Activated CD4-positive, alpha-beta T cell treated with anti-CD3 and anti-CD28 coated beads, Interleukin-2, amount 50 U/mL, for 24 hours (primary cell): ENCODE measurements around the gene FGF14.
"Not testable (repeated sequence)": the region's sequence is repeated elsewhere in the genome, so short reads cannot be mapped to it uniquely, and the experiment has no call there.

Source experiments
- DNase-seq, 2 donors: peaks; one replicate each; pipeline ENCODE4 v3.0.0-alpha.2; 2020; ENCODE audit warnings: low read depth in 1 of 2, low spot score in 1 of 2

The FGF14 gene

DNA sequence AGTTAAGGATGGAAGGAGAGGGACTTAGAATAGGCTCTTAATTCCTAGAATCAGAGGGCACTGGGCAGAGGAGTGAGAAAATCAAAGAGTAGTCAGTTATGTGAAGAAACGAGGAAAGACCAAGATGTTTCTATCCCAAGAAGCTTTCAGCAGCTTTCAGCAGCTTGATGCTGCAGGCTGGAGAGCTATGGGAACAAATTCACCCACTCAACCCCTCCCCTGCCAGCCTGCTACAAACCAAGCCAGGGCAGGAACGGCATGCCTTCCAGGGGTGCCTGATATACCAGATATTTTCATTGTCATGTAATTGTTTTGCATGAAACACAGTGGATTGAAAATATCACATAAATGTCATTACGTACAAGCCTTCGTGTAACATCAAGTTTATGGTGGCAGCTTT is 262.2 kb downstream of the FGF14 start:
- no peak for DNase-seq

DNA sequence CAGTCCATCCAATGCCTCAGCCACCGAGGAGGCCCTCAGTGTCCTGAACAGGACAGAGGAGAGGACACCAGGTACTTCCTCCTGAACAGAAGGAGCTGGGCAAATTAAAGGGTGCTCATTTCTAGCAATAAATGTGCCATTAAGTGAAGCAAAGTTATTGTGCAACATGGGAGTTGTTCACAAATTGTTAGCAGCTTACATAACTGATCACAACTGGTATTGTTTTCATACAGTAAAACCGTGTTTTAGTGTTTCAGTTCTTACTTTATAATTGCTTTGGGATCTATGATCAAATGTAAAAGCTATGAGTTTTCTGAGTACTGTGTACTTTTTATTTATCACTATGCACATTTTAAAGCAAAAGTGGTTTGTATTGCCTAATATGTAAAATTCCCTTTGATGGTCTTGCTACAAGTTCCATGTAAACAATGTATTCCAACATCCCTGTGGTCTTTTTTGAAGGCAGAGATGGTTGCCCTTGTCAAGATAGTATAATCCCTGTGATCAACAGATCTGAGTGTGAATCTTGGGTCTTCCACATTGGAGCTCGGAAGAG is 263.1 kb downstream of the FGF14 start:
- DNase-seq: no peak

DNA sequence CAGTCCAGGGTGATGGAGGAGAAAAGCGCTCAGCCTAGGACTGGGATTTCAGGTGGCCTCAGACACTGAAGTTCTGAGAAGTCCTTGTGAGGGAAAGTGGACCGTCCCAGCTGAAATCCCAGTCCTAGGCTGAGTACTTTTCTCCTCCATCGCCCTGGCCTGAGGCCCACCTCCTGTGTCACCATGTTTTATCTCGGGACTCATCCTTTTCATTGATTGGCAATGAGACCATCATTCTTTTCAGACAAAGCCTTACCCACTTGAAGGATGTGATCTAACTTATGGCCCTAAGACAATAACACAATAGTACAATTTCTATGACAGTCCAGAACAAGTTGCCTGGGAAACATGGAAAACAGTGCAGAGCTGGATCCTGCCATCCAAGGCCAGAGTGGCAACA is 263.9 kb downstream of the FGF14 start:
- not testable (repeated sequence) for DNase-seq

DNA sequence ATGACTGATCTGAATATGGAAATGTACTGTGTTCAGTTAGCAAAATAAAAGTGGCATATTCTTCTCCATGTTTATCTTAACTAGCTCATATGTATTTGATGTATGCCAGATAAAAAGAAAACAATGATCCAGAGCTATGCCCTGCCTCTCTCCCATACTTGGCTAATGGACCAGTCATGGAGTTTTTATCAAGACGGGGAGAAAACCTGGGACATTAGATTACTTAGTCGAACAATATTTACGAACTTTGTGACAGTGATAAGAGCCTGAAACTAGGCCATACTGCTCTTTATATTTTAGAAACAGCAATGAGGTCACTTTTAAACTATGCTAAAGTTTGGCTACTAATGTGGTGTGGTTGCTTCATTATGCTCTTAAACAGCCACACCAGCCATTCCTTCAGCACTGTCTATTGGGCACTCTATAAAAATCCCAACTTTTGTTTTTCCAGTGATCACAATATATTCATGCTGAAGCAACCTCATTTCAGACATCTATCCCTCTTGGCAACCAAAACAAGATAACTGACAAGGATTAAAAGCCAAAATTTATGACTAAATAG is 265.0 kb downstream of the FGF14 start:
- no peak for DNase-seq

DNA sequence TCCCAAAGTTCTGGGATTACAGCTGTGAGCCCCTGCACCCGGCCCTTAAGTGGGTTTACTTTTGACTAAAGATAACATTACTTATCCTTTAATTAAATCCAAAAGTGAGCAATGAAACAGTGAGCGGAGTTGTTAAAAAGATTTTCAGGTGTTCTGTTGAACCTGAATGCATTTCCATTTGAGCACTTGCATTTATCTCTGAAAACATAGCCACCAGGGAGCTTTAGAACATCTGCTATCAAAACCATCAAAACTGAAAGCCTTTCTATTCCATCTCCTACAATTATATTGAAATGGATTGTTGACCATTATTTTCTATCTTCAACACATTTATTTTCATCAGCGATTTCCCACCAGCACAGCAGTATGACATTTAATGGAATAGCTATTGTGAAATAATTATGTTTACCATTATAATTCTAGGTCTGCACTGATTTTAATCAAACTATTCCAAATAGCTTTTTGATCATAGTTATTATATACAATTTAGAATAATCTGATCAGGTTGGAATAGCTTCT is 269.0 kb downstream of the FGF14 start:
- DNase-seq: no peak

DNA sequence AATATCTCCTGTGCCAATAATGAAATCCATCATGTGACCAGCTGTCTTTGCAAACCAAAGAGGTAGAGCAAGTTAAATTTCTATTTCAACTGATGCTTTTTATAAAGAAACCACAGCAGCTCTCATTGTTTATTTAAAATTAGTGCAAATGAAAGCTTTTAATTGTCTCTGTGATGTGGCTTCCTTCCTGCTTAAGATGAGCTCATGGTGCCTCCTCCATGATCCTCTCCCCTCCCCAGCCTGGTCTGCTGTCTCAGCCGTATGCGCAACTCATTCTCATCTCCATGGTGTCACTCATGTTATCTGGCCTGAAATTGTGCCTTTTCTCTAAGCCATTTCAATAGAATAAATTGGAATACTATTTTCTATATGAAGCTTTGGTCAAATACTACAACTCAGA is 270.6 kb downstream of the FGF14 start:
- no peak for DNase-seq

DNA sequence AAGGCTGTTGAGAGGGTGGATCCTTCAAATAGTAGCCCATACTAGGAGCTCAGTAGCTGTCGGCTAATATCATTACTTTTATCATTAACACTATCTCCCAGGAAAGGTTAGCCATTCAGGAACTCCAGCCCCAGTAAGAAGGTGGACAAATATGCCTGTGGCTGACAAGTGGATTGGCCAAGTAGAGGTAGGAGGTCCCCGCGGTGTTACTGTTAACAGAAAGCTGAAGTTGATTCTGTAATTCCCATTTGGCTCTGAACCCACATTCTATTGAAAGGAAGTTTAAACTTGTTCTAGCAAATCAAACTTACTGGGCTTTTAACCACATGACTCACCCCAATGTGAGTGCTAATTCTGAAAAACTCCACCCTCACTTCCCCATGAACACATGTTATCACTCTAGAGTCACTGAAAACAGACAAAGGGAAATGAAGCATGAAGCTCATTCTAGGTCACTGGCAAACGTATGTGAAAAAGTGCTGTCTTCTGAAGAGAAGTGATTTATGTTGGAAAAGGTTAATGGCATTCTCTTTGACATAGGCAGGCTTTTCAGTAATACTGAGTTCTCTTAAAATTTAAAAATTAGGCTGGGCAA is 273.5 kb downstream of the FGF14 start:
- no peak for DNase-seq

DNA sequence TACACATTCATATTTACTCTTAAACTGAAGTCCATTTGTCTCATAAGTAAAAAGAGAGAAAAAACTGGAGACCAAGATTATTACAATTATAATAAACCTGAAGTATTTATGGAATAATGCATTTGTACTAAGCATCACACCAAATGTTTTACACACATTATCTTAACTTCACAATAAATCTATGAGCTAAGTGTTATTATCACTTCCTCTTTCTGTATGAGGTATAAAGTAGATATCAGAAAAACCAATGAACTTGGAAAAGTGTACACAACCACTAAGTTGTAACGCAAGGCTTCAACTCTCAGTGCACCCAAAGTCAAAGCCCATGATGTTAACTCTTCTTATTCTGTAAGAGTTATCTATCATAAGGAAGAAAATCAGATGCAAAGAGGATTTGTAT is 274.7 kb downstream of the FGF14 start:
- no peak for DNase-seq

DNA sequence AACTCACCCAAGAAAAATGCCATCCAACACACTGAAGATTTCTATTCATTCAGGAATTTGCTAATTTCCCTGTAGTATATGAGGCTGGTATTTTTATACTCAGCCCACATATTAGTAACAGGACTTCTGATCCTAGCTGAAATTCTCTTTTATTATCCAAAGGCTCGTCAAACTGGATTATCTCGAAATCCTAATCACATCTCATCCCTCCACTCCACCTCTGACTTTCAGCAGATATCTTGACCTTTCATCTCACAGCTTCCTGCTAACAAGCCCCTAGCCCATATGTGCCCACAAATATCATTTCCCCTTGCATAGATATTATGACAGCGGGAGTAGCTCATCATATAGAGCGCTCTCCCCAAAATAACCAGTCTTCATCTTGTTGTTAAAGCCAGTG is 279.7 kb downstream of the FGF14 start:
- DNase-seq: no peak

DNA sequence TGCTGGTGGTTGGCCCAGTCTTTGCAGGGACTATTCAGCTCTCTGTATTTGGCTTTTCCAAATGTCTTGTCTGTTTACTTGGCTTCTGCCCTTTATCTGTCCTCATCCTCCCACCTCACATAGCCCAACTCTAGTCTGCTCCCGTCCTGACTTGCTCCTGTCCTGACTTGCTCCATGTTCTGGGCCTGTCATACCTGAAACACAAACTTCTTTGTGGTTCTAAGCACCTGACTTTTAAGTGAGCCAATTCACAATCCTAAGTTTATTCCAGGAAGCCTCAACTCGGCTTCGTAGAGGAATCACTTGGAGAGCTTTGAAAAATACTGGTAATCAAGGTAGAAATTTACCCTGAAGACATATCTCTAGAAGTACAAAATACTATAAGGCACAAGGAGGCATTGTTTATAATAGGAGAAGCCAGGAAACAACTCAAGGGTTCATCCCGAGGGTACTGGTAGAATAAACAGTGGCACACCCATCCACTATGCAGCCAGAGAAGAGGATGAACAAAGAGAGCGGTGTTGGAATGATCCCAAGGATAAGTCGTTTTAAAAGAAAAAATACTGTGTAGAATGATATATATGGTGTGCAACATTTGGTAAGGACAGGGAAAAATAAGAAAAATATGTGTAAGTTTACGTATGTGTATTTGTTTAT is 284.5 kb downstream of the FGF14 start:
- DNase-seq: no peak

DNA sequence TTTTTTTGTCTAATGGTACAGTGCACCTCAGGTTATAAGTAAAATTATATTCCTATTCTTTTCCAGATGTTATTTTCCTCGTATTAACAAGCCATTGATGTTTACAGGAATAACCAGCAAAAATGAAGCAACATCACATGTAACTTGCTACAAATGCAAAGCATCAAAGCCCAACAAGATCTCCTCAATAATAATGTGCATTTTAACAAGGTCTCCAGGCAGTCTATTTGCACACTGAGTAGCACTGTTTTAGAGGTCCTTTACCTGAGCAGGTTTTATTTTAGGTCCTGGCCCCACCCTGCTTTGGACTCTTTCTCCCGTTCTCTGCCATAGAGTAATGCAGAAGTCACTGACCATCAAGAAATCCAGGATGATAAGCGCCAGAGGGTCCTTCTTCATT is 298.4 kb downstream of the FGF14 start:
- DNase-seq: no peak

DNA sequence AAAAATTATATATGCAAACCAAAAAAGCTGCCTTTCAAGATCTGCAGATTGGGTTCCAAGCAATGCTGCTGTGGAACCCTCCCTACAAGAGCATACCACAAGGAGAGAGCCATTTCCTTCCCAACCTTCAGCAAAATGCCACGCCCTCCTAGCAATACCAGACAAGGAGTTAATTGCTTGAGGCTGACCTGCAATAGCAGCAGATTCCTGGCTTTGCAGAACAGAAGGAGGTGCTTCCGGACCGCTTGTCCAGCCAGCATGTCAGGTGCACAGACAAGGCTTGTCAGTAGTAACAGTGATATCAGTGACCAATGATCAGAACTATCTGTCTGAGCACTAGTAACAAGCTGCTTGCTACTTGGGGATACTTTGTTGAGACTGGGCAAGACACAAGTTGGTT is 301.6 kb downstream of the FGF14 start:
- DNase-seq: no peak

DNA sequence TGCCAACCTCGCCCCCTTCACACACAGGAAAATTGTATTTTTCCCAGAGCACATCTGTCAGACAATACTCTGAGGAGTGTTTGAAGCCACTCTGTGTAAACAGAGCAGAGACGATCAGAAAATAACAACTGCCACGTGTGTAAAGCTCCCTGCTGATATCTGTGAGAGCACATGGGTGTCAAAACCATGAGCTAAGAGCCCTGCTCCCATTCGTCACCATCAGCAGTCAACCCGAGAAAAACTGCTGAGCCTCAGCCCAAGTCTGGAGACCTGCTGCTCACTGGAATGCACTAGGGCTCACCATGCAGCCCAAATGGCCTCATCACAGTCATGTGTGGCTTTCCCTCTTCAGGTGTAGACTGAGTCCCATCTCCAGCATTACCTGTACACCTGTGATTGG is 304.1 kb downstream of the FGF14 start:
- DNase-seq: no peak

DNA sequence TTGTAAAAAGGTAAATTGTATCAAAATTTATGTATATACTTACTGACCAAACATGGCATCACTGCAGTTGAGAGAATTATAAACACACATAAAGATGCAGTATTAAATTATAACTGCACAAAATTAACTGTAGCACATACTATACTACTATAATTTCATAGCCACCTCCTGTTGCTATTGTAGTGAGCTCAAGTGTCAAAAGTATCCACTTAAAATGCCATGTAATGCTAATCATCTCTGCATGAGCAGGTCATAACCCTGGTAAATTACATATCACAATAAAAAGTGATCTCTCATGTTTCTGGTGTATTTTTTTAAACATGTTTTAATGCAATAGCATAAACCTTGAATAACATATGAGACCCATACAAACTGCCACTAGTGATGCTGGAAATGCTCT is 308.6 kb downstream of the FGF14 start:
- not testable (repeated sequence) for DNase-seq

DNA sequence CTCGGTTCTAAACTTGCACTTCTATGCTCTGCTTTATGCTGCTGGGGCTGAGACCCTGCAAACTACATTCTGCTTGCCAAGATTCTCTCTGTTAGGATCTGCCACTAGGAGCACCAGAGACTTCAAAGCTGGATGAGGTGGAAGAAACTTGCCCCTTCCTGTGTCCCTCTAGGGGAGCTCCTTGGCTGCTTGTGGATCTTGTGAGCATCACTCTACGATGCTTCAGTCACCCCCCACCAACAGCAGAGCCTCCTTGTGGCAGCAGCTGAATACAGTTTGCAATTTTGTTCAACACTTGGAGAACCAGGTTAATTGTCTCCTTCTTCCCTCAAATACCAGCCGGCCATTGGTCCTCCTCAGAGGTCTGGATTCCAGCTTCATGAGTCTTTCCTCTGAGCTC is 310.6 kb downstream of the FGF14 start:
- DNase-seq: no peak

DNA sequence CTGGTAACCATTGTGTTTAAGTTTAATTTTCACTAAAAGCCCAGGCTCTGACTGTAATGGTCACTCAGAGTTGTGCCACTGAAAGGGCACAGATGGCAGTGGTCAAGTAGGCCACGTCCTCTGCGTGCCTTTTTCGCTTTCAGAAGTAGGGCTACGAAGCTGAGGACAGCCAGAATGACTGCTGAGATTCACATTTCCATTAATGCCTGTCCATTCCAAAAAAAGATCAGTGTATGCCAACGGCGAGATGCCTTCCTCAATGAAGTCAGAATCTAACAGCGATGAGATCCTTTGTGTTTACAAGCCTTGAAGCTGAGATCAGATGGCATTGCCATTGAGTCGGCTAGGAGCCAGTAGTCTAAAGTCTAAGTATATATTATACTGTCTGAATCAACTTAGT is 311.3 kb downstream of the FGF14 start:
- DNase-seq: no peak

DNA sequence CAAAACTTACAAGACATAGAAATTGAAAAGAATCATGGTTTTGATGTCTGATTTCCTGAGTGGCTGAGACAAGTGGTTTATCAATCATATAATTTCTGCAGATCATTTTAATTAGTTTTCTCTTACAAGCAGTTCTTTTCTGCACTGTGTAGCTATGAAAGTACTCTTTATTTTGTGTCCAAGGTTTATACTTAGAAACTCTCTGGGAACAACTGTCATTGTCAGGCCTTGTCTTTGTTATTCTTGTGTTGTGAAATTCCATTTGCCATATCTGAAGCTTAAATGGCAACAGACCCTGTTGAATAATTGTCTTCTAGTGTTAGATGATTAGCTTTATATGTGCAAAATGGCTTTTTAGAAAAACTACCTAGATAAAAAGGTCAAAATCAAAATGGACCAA is 312.1 kb downstream of the FGF14 start:
- no peak for DNase-seq

DNA sequence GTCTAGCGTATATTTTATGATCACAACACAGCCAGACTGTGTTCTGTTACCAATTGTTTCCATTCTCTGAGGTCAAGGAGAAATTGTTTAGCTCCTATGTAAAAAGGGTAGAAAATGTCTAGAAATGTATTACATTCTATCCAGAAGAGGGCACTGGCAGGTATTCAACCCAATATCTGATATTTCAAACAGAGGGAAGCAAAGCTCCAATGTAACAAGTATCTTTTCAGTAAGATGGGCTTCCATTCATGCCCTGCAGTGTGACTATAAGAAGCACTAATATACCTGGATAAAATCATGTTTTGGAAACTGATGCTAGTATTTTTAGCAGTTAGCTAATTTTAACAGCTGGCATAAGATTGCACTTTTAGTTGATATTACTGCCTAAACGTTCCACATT is 312.7 kb downstream of the FGF14 start:
- DNase-seq: no peak

DNA sequence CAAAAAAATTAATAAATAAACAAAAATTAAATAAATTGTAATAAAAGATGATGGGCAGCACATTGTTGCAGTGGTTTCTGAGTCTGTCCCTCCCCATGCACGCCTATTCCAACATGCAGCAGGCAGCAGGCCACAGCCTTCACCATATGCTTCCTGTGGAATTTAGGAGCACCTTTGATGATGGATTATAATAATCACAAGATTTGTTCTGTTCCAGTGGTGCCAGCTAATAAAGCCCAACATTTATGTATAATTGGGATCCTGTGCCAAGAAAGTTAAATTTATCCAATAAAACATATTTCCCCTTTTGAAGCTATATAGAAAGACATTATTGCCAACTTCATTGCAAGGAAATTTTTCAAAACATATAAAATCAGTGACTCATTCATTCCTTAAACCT is 328.6 kb downstream of the FGF14 start:
- DNase-seq: no peak

DNA sequence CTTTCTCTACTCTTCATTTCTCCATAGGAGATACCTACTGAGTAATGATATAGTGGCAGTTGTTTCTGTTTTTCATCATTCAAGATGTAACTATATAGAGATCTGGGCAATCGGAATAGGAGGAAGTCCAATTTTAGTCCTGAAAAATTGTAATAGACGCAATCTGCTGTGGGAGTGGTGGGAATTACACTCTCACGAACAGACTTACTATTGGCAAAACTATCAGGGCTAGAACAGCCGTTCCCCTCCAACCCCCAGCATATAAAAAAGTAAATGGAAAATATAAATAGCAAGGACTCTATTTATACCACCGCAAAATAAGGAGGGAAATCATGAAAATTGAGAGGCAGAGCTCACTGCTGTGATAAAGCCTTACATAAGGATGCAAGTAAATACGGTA is 330.1 kb downstream of the FGF14 start:
- DNase-seq: no peak

DNA sequence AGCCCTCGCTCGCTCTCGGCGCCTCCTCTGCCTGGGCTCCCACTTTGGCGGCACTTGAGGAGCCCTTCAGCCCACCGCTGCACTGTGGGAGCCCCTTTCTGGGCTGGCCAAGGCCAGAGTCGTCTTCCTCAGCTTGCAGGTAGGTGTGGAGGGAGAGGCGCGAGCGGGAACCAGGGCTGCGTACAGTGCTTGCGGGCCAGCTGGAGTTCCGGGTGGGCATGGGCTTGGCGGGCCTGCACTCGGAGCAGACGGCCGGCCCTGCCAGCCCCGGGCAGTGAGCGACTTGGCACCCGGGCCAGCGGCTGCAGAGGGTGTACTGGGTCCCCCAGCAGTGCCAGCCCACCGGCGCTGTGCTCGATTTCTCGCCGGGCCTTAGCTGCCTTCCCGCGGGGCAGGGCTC is 333.5 kb downstream of the FGF14 start:
- not testable (repeated sequence) for DNase-seq

DNA sequence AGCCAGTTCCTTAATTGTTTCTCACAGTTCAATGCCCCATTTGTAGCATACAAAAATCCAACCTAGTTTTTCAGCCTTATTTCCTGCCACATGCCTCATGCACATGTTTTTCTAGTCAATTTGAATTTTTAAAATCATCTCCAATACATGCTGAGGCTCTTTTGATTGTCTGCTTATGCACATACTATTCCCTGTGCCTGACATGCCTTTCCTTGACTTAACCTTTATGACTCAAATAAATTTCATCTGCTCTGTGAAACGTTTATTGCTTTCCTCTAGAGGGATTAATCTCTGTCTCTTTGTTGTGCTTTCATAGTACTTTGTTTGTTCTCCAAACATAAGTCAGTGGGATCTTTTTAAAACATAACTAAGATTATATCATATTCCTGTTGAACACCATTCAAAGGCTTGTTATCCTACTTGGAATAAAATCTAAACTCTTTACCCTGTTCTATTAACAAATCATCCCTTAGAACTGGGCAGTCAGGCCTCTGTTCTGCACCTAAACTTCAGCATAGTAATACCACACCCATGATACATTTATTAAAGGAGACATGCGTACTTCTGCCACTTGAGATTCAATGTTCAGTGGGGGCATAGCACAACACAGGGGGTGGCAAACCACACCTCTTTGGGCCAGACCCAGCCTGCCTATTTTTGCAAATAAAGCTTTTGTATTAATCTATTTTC is 346.6 kb downstream of the FGF14 start:
- no peak for DNase-seq
